Measurements from ENCODE around the gene TMEM44.

TMEM44 gene

GRCh38 chr3:194570898-194571297 lies 62.3 kb downstream of the TMEM44 start:
- no peaks in the 10 kb centered on the region for H4K20me1 ChIP-seq (ENCODE audit: insufficient read depth, low read length, poor library complexity, severe bottlenecking)
- H3F3A ChIP-seq (ENCODE audit: low read depth), result no peaks in the 10 kb centered on the region
- H3K36me3 ChIP-seq (ENCODE audit: insufficient read depth, low read length), result no peaks in the 10 kb centered on the region
- no peaks in the 10 kb centered on the region for H3K79me2 ChIP-seq (ENCODE audit: insufficient read depth, low read length)
- H3K4me1 ChIP-seq (ENCODE audit: insufficient read depth, low read length, poor library complexity, severe bottlenecking), result no peaks in the 10 kb centered on the region
- TF ChIP-seq CTCF (conservative IDR thresholded peaks at IDR 0.05; ENCODE audit: low read length) (no peak), EZH2phosphoT487 (IDR thresholded peaks at IDR 0.05; ENCODE audit: borderline replicate concordance) (no peak)
- H3K9me3 ChIP-seq (ENCODE audit: insufficient read depth, low read depth, low read length), result no peaks in the 10 kb centered on the region
- no peak overlapping the region for H3K9ac ChIP-seq (ENCODE audit: low read depth, low read length, poor library complexity, severe bottlenecking)
- H2AFZ ChIP-seq (ENCODE audit: low read length), result no peak overlapping the region
- H3K27me3 ChIP-seq (ENCODE audit: insufficient read depth, low read length, poor library complexity, severe bottlenecking), result no peaks in the 10 kb centered on the region
- H3K4me3 ChIP-seq (ENCODE audit: low read length, poor library complexity, severe bottlenecking), result no peak overlapping the region
- no peak overlapping the region for H3K4me2 ChIP-seq (ENCODE audit: low read depth, low read length, poor library complexity, severe bottlenecking)
- no peaks in the 10 kb centered on the region for H3K9me2 ChIP-seq (replicated peaks; ENCODE audit: low read depth, low read length)

DNA sequence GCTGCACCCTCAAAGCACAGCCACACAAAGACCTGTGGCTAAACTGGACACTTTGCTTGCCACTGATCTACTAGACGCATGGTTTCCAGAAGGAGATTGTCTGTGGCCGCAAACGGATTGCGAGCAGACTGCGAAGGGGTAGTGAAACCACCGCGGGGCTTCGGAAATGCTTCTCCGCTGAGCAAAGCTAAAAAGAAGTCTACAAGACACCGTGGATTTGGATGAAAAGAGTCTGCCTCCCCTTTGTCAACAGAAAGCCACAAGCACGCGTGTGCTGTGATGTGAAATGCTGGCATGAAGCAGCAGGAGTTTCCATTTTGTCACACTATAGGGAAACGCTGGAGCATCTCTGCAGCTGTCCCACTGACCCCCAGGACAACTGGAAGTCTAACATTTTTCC lies 63.0 kb downstream of the TMEM44 start:
- H3K4me3 ChIP-seq (ENCODE audit: low read length, poor library complexity, severe bottlenecking), result no peak overlapping the region
- H3K9ac ChIP-seq (ENCODE audit: low read depth, low read length, poor library complexity, severe bottlenecking), result no peak overlapping the region
- no peaks in the 10 kb centered on the region for H3K36me3 ChIP-seq (ENCODE audit: insufficient read depth, low read length)
- no peak overlapping the region for H2AFZ ChIP-seq (ENCODE audit: low read length)
- no peaks in the 10 kb centered on the region for H4K20me1 ChIP-seq (ENCODE audit: insufficient read depth, low read length, poor library complexity, severe bottlenecking)
- no peaks in the 10 kb centered on the region for H3K9me3 ChIP-seq (ENCODE audit: insufficient read depth, low read depth, low read length)
- H3K27me3 ChIP-seq (ENCODE audit: insufficient read depth, low read length, poor library complexity, severe bottlenecking), result no peaks in the 10 kb centered on the region
- no peaks in the 10 kb centered on the region for H3F3A ChIP-seq (ENCODE audit: low read depth)
- no peaks in the 10 kb centered on the region for H3K4me1 ChIP-seq (ENCODE audit: insufficient read depth, low read length, poor library complexity, severe bottlenecking)
- no peak overlapping the region for H3K4me2 ChIP-seq (ENCODE audit: low read depth, low read length, poor library complexity, severe bottlenecking)
- TF ChIP-seq CTCF (conservative IDR thresholded peaks at IDR 0.05; ENCODE audit: low read length), result no peak
- no peaks in the 10 kb centered on the region for H3K79me2 ChIP-seq (ENCODE audit: insufficient read depth, low read length)
- H3K9me2 ChIP-seq (replicated peaks; ENCODE audit: low read depth, low read length), result no peaks in the 10 kb centered on the region

- Histone ChIP-seq H3K4me2 (ENCODE audit: low read depth, low read length, poor library complexity, severe bottlenecking) (no peak overlapping the region), H3K9me2 (replicated peaks; ENCODE audit: low read depth, low read length) (no peaks in the 10 kb centered on the region), H3K9me3 (ENCODE audit: insufficient read depth, low read depth, low read length) (no peaks in the 10 kb centered on the region), H3K9ac (ENCODE audit: low read depth, low read length, poor library complexity, severe bottlenecking) (no peak overlapping the region), H3K79me2 (ENCODE audit: insufficient read depth, low read length) (no peaks in the 10 kb centered on the region), H3K4me3 (ENCODE audit: low read length, poor library complexity, severe bottlenecking) (no peak overlapping the region), H2AFZ (ENCODE audit: low read length) (no peak overlapping the region), H3F3A (ENCODE audit: low read depth) (no peaks in the 10 kb centered on the region), H3K4me1 (ENCODE audit: insufficient read depth, low read length, poor library complexity, severe bottlenecking) (no peaks in the 10 kb centered on the region), H3K27me3 (ENCODE audit: insufficient read depth, low read length, poor library complexity, severe bottlenecking) (no peaks in the 10 kb centered on the region), H3K36me3 (ENCODE audit: insufficient read depth, low read length) (no peaks in the 10 kb centered on the region), H4K20me1 (ENCODE audit: insufficient read depth, low read length, poor library complexity, severe bottlenecking) (no peaks in the 10 kb centered on the region)
- TF ChIP-seq EZH2phosphoT487 (IDR thresholded peaks at IDR 0.05; ENCODE audit: borderline replicate concordance) (no peak), CTCF (conservative IDR thresholded peaks at IDR 0.05; ENCODE audit: low read length) (no peak)
Measured at GRCh38 chr3:194569252-194569651, 64.0 kb downstream of the TMEM44 start.

All from Loucy (cell line).